ENCODE measurements around the gene AP2M1.

- no peak for TF ChIP-seq CTCF (IDR thresholded peaks at IDR 0.05)
- TF ChIP-seq NR3C1 (IDR thresholded peaks at IDR 0.05) = no peak
- no peak for TF ChIP-seq POLR2AphosphoS2 (conservative IDR thresholded peaks at IDR 0.05; ENCODE audit: low read length)
- no peak for TF ChIP-seq ELK1 (IDR thresholded peaks at IDR 0.05; ENCODE audit: low read depth, low read length)
- TF ChIP-seq HDAC2 (IDR thresholded peaks at IDR 0.05) = no peak
- no peak for TF ChIP-seq EP300 (IDR thresholded peaks at IDR 0.05)
- no peak for TF ChIP-seq KDM1A (IDR thresholded peaks at IDR 0.05; ENCODE audit: low read depth)
- TF ChIP-seq, protein P1, sequence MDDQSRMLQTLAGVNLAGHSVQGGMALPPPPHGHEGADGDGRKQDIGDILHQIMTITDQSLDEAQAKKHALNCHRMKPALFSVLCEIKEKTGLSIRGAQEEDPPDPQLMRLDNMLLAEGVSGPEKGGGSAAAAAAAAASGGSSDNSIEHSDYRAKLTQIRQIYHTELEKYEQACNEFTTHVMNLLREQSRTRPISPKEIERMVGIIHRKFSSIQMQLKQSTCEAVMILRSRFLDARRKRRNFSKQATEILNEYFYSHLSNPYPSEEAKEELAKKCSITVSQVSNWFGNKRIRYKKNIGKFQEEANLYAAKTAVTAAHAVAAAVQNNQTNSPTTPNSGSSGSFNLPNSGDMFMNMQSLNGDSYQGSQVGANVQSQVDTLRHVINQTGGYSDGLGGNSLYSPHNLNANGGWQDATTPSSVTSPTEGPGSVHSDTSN (IDR thresholded peaks at IDR 0.05) = no peak
- TF ChIP-seq RAD21 (conservative IDR thresholded peaks at IDR 0.05 in 1 of 2, IDR thresholded peaks at IDR 0.05 in 1 of 2) = no peak
- no peak for TF ChIP-seq REST (IDR thresholded peaks at IDR 0.05)
- TF ChIP-seq HOXB5 (CRISPR knock-in tag; IDR thresholded peaks at IDR 0.05) = no peak
Measured at GRCh38 chr3:184183679-184184078, 9.0 kb downstream of the AP2M1 start.
